ENCODE results near the gene TXLNB. TPM values are rescaled to one million over a fixed set of nuclear protein-coding genes. Genes with fewer than 3 reads are reported as not detected.

TXLNB gene
- total and polyA plus RNA-seq, 2 experiments from 2014 or later = 0.37 to 0.50 TPM

- no peaks in the 10 kb centered on the region for H4K20me1 ChIP-seq (ENCODE audit: insufficient read depth, poor library complexity, severe bottlenecking)
- H3K79me2 ChIP-seq = no peaks in the 10 kb centered on the region
- H2AFZ ChIP-seq = no peak overlapping the region
- H3K4me3 ChIP-seq = no peak overlapping the region
- DNase-seq (ENCODE audit: low spot score) = no peak
- H3K27ac ChIP-seq = no peak overlapping the region
- 88% methylated on average over 4 of the region's 4 CpGs for WGBS (ENCODE audit: low lambda C conversion rate, missing lambda C conversion rate)
- no peaks in the 10 kb centered on the region for H3K27me3 ChIP-seq
- H3K36me3 ChIP-seq (replicated peaks; ENCODE audit: insufficient read depth, low read depth) = no peaks in the 10 kb centered on the region
- H3K9me3 ChIP-seq (ENCODE audit: low read depth) = no peaks in the 10 kb centered on the region
- H3K4me1 ChIP-seq (ENCODE audit: insufficient read depth) = no peaks in the 10 kb centered on the region
- no peak overlapping the region for H3K4me2 ChIP-seq
- no peak for TF ChIP-seq EZH2 (IDR thresholded peaks at IDR 0.05; ENCODE audit: borderline replicate concordance)
- no peak for TF ChIP-seq EZH2phosphoT487 (IDR thresholded peaks at IDR 0.05; ENCODE audit: low read depth, severe bottlenecking, unreplicated experiment)
- no peak for TF ChIP-seq CTCF (IDR thresholded peaks at IDR 0.05; ENCODE audit: poor library complexity)
- no peaks in the 10 kb centered on the region for H3K9me2 ChIP-seq (replicated peaks; ENCODE audit: insufficient read depth)
These were observed 93.1 kb downstream of the TXLNB start for GRCh38 chr6:139198529-139199288.

- TF ChIP-seq EZH2phosphoT487 (IDR thresholded peaks at IDR 0.05; ENCODE audit: low read depth, severe bottlenecking, unreplicated experiment) (no peak), CTCF (IDR thresholded peaks at IDR 0.05; ENCODE audit: poor library complexity) (no peak), EZH2 (IDR thresholded peaks at IDR 0.05; ENCODE audit: borderline replicate concordance) (no peak)
- WGBS (ENCODE audit: low lambda C conversion rate, missing lambda C conversion rate) = 50% methylated on average over 3 of the region's 3 CpGs
- H3K4me1 ChIP-seq (ENCODE audit: insufficient read depth) = no peaks in the 10 kb centered on the region
- H2AFZ ChIP-seq = no peak overlapping the region
- H3K4me2 ChIP-seq = no peak overlapping the region
- no peak for DNase-seq (ENCODE audit: low spot score)
- no peaks in the 10 kb centered on the region for H3K27me3 ChIP-seq
- H4K20me1 ChIP-seq (ENCODE audit: insufficient read depth, poor library complexity, severe bottlenecking) = no peaks in the 10 kb centered on the region
- no peaks in the 10 kb centered on the region for H3K9me3 ChIP-seq (ENCODE audit: low read depth)
- H3K4me3 ChIP-seq = no peak overlapping the region
- no peaks in the 10 kb centered on the region for H3K9me2 ChIP-seq (replicated peaks; ENCODE audit: insufficient read depth)
- H3K27ac ChIP-seq = no peak overlapping the region
- no peaks in the 10 kb centered on the region for H3K79me2 ChIP-seq
- no peaks in the 10 kb centered on the region for H3K36me3 ChIP-seq (replicated peaks; ENCODE audit: insufficient read depth, low read depth)
These were observed 97.1 kb downstream of the TXLNB start for GRCh38 chr6:139194740-139195139.

Other genes starting within 250 kb of the TXLNB start
- 21.7 and 27.8 TPM in 2 replicates for gene HECA, start 156.9 kb downstream of the TXLNB start, total RNA-seq
- 8.9 and 9.2 TPM in 2 replicates for gene HECA, start 156.9 kb downstream of the TXLNB start, polyA plus RNA-seq
- gene CITED2, start 82.7 kb upstream of the TXLNB start, total RNA-seq = 262 and 292 TPM in 2 replicates
- 78.5 and 97.6 TPM in 2 replicates for gene CITED2, start 82.7 kb upstream of the TXLNB start, polyA plus RNA-seq

Measured in hepatocyte (in vitro differentiated cells).